Immature natural killer cell (primary cell): Measurements from ENCODE around the gene SLC35E1. TPM values are rescaled to one million over a fixed set of nuclear protein-coding genes. Genes with fewer than 3 reads are reported as not detected.
"Not testable (repeated sequence)": the region's sequence is repeated elsewhere in the genome, so short reads cannot be mapped to it uniquely, and the experiment has no call there.

Source experiments
- DNase-seq, 3 donors: peaks; one replicate each; pipeline ENCODE4 v3.0.0; 2022; ENCODE audit warnings: mixed read lengths in 1 of 3
- H3K27ac Mint-ChIP-seq, 6 donors: one replicate each; pipeline ENCODE4 v1.8.0; 2020; ENCODE audit warnings: mixed read lengths in 6 of 6, mild to moderate bottlenecking in 5 of 6, inconsistent platforms in 4 of 6, moderate library complexity in 3 of 6
- H3K27me3 Mint-ChIP-seq, 3 donors: one replicate each; pipeline ENCODE4 v1.8.0; 2020 to 2021; ENCODE audit warnings: low read depth in 3 of 3, mild to moderate bottlenecking in 3 of 3, mixed read lengths in 3 of 3, moderate library complexity in 3 of 3, inconsistent platforms in 1 of 3
- H3K36me3 Mint-ChIP-seq, 3 donors: one replicate each; pipeline ENCODE4 v1.8.0; 2020; ENCODE audit warnings: mixed read lengths in 3 of 3, inconsistent platforms in 2 of 3, mild to moderate bottlenecking in 2 of 3
- H3K4me1 Mint-ChIP-seq, 2 donors: one replicate each; pipeline ENCODE4 v1.8.0; 2020; ENCODE audit warnings: inconsistent platforms in 2 of 2, mild to moderate bottlenecking in 2 of 2, mixed read lengths in 2 of 2, moderate library complexity in 1 of 2
- H3K4me3 Mint-ChIP-seq, 5 donors: one replicate each; pipeline ENCODE4 v1.8.0; 2020; ENCODE audit warnings: mild to moderate bottlenecking in 5 of 5, mixed read lengths in 5 of 5, inconsistent platforms in 3 of 5, moderate library complexity in 3 of 5
- H3K9me3 Mint-ChIP-seq, 6 donors: one replicate each; pipeline ENCODE4 v1.8.0; 2020; ENCODE audit warnings: mild to moderate bottlenecking in 6 of 6, mixed read lengths in 6 of 6, inconsistent platforms in 4 of 6, moderate library complexity in 3 of 6
- polyA plus RNA-seq, 3 donors: library from polyadenylated mRNA; unstranded; fragments of 300-500 nt; fragmentation: Illumina TruSeq; gene quantifications; one replicate each; pipeline ENCODE4 v1.2.3, GENCODE V29; 2021

SLC35E1 gene
- polyA plus RNA-seq, 3 donors from 2014 or later, result 14.9 to 21.8 (median 20.1) TPM

DNA sequence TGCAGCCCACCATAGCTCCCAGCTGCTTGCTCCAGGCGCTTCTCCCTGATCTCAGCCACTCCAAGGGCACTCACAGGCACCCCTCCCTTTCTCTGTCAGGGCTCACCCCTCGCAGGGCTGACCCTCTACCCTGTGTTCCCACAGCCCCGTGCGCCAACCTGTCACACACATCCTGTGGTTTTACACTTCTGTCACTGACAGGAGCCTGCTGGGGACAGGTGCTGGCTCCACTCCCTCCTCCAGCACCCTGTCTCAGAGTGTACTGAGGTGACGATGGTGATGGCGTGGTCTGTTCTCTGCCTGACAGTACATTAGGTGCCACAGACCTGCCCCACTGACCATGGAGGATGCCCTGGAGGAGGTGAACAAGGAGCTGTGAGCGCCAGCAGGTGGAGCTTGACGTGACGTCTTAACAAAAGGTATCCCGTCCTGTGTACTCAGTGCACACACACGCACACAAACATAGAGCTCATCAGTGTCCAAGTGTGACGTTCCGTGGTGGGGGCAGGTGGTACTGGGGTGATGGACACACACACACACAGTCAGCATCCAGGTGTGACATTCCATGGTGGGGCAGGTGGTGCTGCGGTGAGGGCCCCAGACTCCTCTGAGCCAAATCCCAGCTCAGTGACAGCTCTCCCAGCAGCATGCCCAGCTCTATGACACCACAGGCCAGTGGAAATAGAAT is 55.1 kb downstream of the SLC35E1 start:
- Mint-ChIP-seq H3K9me3 (no peaks in the 10 kb centered on the region), H3K4me3 (no peak overlapping the region), H3K4me1 (peaks cover 12 to 15% of the 10 kb centered on the region in 2 donors), H3K27ac (peak overlapping the region in 4 of 6 donors; percentile 30 to 75 (median 58)), H3K27me3 (peaks cover 0 to 5% (median 1%) of the 10 kb centered on the region in 3 donors), H3K36me3 (peaks cover 0 to 25% (median 10%) of the 10 kb centered on the region in 3 donors)
- peak; percentile 35 to 38 (median 38) for DNase-seq

DNA sequence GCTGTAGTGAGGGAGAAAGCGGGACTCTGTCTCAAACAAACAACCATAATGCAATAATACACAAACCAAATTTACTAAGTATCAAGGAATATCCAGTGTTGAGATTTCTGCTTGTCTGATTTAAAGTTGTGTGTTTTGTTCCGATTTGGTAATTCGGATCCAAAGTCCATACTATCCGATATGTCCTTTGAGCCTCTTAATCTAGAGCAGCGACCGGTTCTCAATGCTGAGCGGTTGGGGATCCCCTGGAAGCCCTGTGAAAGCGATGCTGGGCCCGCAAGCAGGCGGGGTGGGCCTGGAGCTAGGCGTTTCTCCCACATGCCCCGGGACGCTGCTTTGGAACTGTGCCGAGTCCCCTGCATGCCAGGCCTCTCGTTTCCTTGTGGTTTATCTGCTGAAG is 55.8 kb downstream of the SLC35E1 start:
- no peak overlapping the region for H3K4me3 Mint-ChIP-seq
- H3K36me3 Mint-ChIP-seq, result peaks cover 0 to 25% (median 10%) of the 10 kb centered on the region in 3 donors
- H3K27me3 Mint-ChIP-seq, result peaks cover 0 to 5% (median 1%) of the 10 kb centered on the region in 3 donors

DNA sequence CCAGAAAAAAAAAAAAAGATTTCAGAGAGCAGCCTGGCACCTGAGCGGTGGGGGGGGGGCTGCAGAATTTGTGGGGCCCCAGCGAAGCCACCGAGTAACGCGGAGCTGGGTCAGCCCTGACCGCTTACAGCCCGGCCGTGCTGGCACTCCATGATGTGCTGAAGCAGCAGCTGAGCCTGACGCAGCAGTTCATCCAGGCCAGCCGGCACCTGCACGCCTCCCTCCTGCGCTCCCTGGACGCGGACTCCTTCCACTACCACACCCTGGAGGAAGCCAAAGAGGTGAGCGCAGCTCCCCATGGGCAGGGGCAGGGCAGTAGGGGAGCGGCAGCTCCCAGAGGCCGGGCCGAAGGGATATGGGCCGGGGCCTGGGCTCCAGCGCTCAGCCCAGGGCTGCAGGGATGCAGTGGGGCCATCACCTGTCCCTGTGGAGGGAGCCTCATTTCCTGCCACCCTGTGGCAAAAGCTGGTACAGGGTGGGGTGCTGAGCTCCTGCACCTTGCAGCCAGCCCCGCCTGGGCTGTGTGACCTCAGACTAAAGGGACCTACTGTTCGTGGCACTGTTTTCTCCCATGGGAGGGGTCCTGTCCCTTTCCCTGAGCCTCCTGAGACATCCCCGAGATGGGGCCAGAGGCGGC is 57.7 kb downstream of the SLC35E1 start:
- Mint-ChIP-seq H3K36me3 (peaks cover 0 to 15% (median 10%) of the 10 kb centered on the region in 3 donors), H3K27me3 (peaks cover 0 to 6% (median 1%) of the 10 kb centered on the region in 3 donors), H3K4me3 (no peak overlapping the region), H3K27ac (no peak overlapping the region), H3K9me3 (no peaks in the 10 kb centered on the region), H3K4me1 (peaks cover 12 to 15% of the 10 kb centered on the region in 2 donors)
- DNase-seq, result no peak

More for the DNA sequence above, 55.8 kb downstream of the SLC35E1 start:
- Mint-ChIP-seq H3K9me3 (no peaks in the 10 kb centered on the region), H3K27ac (peak overlapping the region in 1 of 6 donors; percentile 22), H3K4me1 (peaks cover 12 to 15% of the 10 kb centered on the region in 2 donors)
- no peak for DNase-seq

DNA sequence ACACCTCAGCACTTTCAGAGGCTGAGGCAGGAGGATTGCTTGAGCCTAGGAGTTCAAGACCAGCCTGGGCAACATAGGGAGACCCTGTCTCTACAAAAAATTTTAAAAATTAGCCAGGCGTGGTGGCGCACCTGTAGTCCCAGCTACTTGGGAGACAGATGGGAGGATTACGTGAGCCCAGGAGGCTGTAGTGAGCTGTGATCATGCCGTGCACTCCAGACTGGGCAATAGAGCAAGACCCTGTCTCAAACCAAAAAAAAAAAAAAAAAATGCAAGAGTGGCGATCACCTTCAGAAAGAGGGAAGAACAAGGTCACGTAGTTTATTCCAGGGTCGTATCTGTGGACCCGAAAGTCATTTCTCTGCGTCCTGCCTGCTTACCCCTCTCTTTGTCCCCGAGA is 59.6 kb downstream of the SLC35E1 start:
- H3K4me3 Mint-ChIP-seq, H3K27ac Mint-ChIP-seq, H3K9me3 Mint-ChIP-seq, H3K36me3 Mint-ChIP-seq, H3K27me3 Mint-ChIP-seq, DNase-seq: not testable (repeated sequence)
- peaks cover 11 to 12% of the 10 kb centered on the region in 2 donors for H3K4me1 Mint-ChIP-seq

DNA sequence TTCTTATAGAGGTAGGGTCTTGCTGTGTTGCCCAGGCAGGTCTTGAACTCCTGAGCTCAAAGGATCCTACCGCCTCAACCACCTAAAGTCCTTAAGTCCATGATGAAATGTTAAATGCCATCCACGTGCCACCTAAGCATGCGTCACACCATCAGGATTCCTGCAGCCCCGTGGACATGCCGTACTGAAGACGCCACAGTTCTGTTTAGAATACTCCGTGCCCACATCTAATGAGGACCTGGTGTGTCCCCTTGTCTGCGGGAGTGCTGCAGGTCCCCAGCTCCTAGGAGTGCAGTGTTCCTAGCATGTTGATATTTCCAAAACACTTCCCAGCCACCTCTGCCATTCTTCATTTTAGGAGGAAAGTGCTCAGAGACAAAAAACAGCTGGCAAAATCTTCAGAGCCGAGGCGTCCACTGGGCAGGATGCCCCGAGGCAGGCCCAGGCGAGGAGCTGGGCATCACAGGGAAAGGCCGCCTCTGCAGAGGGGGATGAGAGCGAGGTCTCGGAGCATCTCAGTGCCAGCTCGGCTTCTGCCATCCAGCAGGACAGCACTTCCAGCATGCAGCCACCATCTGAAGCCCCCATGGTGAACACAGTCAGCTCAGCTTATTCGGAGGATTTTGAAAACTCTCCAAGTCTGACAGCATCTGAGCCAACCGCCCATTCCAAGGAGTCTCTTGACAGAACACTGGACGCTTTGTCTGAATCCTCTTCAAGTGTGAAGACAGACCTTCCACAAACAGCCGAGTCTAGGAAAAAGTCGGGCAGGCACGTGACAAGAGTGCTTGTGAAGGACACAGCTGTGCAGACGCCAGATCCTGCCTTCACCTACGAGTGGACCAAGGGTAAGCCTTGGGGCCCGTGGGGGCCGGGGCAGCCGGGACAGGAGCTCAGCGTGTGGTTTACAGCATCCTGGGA is 62.8 kb downstream of the SLC35E1 start:
- no peak for DNase-seq
- no peak overlapping the region for H3K4me3 Mint-ChIP-seq
- no peaks in the 10 kb centered on the region for H3K9me3 Mint-ChIP-seq
- H3K4me1 Mint-ChIP-seq, result no peaks in the 10 kb centered on the region
- H3K27ac Mint-ChIP-seq, result no peak overlapping the region
- H3K27me3 Mint-ChIP-seq, result peaks cover 0 to 2% (median 0%) of the 10 kb centered on the region in 3 donors
- H3K36me3 Mint-ChIP-seq, result no peaks in the 10 kb centered on the region

DNA sequence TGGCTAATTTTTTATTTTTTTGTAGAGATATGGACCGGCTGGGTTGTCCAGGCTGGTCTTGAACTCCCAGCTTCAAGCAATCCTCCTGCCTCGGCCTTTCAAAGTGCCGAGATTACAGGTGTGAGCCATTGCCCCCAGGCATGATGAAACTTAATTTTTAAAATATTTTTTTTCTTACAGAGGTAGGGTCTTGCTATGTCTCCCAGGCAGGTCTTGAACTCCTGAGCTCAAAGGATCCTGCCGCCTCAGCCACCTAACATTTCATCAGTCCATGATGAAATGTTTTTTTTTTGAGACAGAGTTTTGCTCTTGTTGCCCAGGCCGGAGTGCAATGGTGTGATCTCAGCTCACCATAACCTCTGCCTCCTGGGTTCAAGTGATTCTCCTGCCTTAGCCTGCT is 63.7 kb downstream of the SLC35E1 start:
- Mint-ChIP-seq H3K27me3 (peaks cover 0 to 2% (median 0%) of the 10 kb centered on the region in 3 donors), H3K4me1 (no peaks in the 10 kb centered on the region), H3K4me3 (no peak overlapping the region), H3K9me3 (no peaks in the 10 kb centered on the region), H3K27ac (no peak overlapping the region), H3K36me3 (no peaks in the 10 kb centered on the region)
- no peak for DNase-seq

DNA sequence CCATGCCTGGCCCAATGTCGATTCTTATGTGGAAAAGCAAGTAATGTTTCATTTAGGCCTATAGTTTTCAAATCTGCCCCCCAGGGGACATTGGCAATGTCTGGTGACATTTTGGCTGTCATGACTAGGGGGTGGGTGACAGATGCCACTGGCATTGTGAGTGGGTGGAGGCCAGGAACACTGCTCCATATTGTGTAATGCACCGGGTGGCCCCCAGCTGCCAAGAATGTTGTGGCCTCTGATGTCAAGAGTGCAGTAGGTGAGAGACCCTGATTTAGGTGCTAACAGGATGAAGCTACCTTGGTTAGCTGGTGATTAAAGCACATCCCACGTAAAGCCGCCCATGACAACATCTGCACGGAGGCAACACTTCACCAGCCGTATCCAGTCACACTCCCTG is 65.3 kb downstream of the SLC35E1 start:
- no peaks in the 10 kb centered on the region for H3K4me1 Mint-ChIP-seq
- H3K4me3 Mint-ChIP-seq, result no peak overlapping the region
- H3K27me3 Mint-ChIP-seq, result peaks cover 0 to 2% (median 0%) of the 10 kb centered on the region in 3 donors
- DNase-seq, result no peak
- H3K36me3 Mint-ChIP-seq, result no peaks in the 10 kb centered on the region
- H3K27ac Mint-ChIP-seq, result no peak overlapping the region
- H3K9me3 Mint-ChIP-seq, result no peaks in the 10 kb centered on the region

DNA sequence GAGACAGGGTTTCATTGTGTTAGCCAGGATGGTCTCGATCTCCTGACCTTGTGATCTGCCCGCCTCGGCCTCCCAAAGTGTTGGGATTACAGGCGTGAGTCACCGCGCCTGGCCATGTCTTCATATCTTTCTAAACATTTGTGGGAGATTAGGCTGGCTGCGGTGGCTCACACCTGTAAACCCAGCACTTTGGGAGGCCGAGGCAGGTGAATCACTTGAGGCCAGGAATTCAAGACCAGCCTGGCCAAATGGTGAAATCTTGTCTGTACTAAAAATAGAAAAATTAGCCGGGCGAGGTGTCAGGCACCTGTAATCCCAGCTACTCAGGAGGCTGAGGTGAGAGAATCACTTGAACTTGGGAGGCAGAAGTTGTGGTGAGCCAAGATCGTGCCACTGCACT is 66.1 kb downstream of the SLC35E1 start:
- not testable (repeated sequence) for H3K27me3 Mint-ChIP-seq, H3K36me3 Mint-ChIP-seq, H3K9me3 Mint-ChIP-seq, H3K4me3 Mint-ChIP-seq, DNase-seq, H3K4me1 Mint-ChIP-seq, H3K27ac Mint-ChIP-seq

DNA sequence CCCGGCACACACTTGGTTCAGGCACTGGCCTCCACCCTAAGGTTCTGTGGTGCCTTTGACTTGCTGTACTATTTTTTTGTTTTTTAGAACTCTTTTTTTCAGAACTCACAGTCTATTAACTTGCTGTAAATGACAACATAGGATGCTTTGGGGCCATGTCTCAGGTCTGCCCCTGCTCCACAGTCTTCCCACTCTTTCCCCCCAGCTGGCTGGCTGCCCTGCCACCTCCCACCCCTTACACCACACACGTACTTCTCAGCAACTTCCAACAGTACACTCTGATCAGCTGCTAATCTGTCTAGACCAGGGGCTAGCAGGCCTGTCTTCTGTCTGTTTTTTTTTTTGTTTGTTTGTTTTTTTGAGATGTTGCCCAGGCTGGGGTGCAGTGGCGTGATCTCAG is 67.9 kb downstream of the SLC35E1 start:
- no peak overlapping the region for H3K27ac Mint-ChIP-seq

More for the DNA sequence above, 67.9 kb downstream of the SLC35E1 start:
- Mint-ChIP-seq H3K4me3 (no peak overlapping the region), H3K9me3 (no peaks in the 10 kb centered on the region), H3K27me3 (no peaks in the 10 kb centered on the region), H3K4me1 (no peaks in the 10 kb centered on the region), H3K36me3 (peaks cover 0 to 4% (median 3%) of the 10 kb centered on the region in 3 donors)
- DNase-seq, result no peak

Other genes starting within 250 kb of the SLC35E1 start
- gene KLF2, start 247.6 kb downstream of the SLC35E1 start, polyA plus RNA-seq, result 100 to 1,000 TPM in 1 of 3 donors, 10 to 100 TPM in 2; 55.0 to 102 (median 91.0) TPM
- 10 to 100 TPM; 14.5 to 28.8 (median 16.4) TPM for gene EPS15L1, start 100.4 kb downstream of the SLC35E1 start, polyA plus RNA-seq
- gene CALR3, start 76.2 kb downstream of the SLC35E1 start, polyA plus RNA-seq, result under 1 TPM in 1 of 3 donors, not detected in 2; 0.25 TPM
- 1 to 10 TPM in 1 of 3 donors, under 1 TPM in 1, not detected in 1; 0.80 to 1.2 TPM for gene C19orf44, start 76.0 kb downstream of the SLC35E1 start, polyA plus RNA-seq
- gene CHERP, start 30.0 kb downstream of the SLC35E1 start, polyA plus RNA-seq, result 10 to 100 TPM in 1 of 3 donors, 1 to 10 TPM in 2; 1.6 to 19.9 (median 3.4) TPM
- 1 to 10 TPM; 1.2 to 5.3 (median 2.0) TPM for gene MED26, start 55.8 kb upstream of the SLC35E1 start, polyA plus RNA-seq
- 10 to 100 TPM; 66.3 to 82.2 (median 67.7) TPM for gene SMIM7, start 87.7 kb upstream of the SLC35E1 start, polyA plus RNA-seq
- 1 to 10 TPM in 2 of 3 donors, under 1 TPM in 1; 0.78 to 3.2 (median 1.5) TPM for gene TMEM38A, start 88.7 kb upstream of the SLC35E1 start, polyA plus RNA-seq
- gene NWD1, start 147.4 kb upstream of the SLC35E1 start, polyA plus RNA-seq, result not detected